ENCODE results near the gene HELT. TPM values are rescaled to one million over a fixed set of nuclear protein-coding genes. Genes with fewer than 3 reads are reported as not detected.

HELT gene
- total RNA-seq, 1 donor from 2014 or later: 0.49 TPM

DNA sequence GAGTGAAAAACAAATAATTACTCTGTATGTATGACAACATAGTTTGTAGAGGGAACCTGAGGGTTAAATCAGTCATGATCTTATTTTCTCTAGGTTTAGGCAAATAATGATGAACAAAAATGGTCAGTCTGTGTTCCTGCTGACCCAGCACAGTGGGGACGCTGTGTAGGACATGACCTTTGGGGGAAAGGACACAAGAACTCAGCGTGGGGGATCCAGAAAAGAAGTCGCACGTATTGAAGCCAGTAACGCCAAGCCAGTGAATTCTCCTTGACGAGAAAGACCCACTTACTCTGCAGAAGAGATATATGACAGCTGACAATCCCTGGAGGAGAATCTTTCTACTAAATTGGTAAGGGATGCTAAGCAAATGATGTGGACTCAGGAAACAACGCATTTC, 36.6 kb downstream of the HELT start:
- no peak for ATAC-seq
- TF ChIP-seq, protein P1, sequence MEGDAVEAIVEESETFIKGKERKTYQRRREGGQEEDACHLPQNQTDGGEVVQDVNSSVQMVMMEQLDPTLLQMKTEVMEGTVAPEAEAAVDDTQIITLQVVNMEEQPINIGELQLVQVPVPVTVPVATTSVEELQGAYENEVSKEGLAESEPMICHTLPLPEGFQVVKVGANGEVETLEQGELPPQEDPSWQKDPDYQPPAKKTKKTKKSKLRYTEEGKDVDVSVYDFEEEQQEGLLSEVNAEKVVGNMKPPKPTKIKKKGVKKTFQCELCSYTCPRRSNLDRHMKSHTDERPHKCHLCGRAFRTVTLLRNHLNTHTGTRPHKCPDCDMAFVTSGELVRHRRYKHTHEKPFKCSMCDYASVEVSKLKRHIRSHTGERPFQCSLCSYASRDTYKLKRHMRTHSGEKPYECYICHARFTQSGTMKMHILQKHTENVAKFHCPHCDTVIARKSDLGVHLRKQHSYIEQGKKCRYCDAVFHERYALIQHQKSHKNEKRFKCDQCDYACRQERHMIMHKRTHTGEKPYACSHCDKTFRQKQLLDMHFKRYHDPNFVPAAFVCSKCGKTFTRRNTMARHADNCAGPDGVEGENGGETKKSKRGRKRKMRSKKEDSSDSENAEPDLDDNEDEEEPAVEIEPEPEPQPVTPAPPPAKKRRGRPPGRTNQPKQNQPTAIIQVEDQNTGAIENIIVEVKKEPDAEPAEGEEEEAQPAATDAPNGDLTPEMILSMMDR (IDR thresholded peaks at IDR 0.05): no peak
- no peaks in the 10 kb centered on the region for H3K27me3 ChIP-seq
- intact Hi-C loops (cut with DNase I): no loop called here
- DNase-seq: no peak
- H3K27ac ChIP-seq: no peak overlapping the region
- H3K4me1 ChIP-seq: no peaks in the 10 kb centered on the region
- no peaks in the 10 kb centered on the region for H3K36me3 ChIP-seq
- no peak overlapping the region for H3K4me3 ChIP-seq
- no peaks in the 10 kb centered on the region for H3K9me3 ChIP-seq

DNA sequence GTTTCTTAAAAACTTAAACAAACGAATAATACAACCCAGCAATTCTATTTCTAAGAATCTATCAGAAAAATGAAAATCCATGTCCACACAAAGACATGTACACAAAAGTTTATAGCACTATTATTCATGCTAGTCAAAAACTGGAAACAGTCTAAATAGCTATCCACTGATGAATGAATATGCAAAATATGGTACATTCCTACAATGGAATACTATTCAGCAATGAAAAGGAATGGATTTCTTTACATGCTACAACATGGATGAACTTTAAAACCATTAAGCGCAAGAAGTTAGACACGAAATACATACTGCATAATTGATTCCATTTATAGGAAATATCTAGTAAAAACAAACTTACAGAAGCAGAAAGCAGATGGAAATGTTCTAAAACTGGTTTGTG, 43.3 kb downstream of the HELT start:
- H3K9me3 ChIP-seq: no peaks in the 10 kb centered on the region
- H3K4me1 ChIP-seq: no peaks in the 10 kb centered on the region
- ATAC-seq: no peak
- no peaks in the 10 kb centered on the region for H3K36me3 ChIP-seq
- TF ChIP-seq, protein P1 (IDR thresholded peaks at IDR 0.05): no peak
- intact Hi-C loops (cut with DNase I): no loop called here
- no peak overlapping the region for H3K4me3 ChIP-seq
- no peak overlapping the region for H3K27ac ChIP-seq
- no peak for DNase-seq
- peaks cover 6% of the 10 kb centered on the region for H3K27me3 ChIP-seq

DNA sequence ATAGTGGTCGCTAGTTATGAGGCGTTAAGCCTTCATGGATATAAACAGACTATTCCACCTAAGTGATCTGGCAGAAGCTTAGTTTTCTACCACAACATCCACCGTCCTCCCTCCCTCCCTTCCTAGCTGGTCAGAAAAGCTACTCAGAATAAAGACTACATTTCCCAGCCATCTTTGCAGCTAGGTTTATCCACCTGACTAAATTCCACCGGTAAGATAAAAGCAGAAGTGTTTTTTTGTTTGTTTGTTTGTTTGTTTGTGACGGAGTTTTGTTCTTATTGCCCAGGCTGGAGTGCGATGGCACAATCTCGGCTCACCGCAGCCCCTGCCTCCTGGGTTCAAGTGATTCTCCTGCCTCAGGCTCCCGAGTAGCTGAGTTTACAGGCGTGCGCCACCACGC, 44.3 kb downstream of the HELT start:
- Histone ChIP-seq H3K4me3 (no peak overlapping the region), H3K36me3 (no peaks in the 10 kb centered on the region), H3K4me1 (no peaks in the 10 kb centered on the region), H3K27ac (no peak overlapping the region), H3K27me3 (peaks cover 6% of the 10 kb centered on the region), H3K9me3 (no peaks in the 10 kb centered on the region)
- no peak for ATAC-seq
- TF ChIP-seq, protein P1 (IDR thresholded peaks at IDR 0.05): no peak
- intact Hi-C loops (cut with DNase I): no loop called here
- DNase-seq: no peak

DNA sequence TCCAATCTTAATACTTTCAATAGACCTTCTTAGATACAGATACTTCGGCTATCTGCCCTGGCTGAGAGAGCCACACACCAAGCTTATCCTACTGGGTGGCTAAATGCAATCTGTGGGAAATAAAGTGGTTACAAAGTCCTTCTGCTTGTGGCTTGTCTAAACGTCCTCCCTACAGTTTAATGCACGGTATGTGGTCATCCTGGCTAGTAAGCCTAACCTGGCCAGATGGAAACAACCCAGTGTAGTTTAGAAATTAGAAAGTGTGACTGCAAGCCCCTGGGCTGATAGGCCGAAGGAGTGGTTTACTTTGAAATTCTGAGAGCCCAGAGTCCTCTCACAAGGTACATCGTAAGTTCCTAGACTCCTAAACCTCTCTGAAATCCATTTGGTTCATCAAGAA, 47.9 kb downstream of the HELT start:
- Histone ChIP-seq H3K4me1 (no peaks in the 10 kb centered on the region), H3K9me3 (no peaks in the 10 kb centered on the region), H3K27ac (no peak overlapping the region), H3K27me3 (peaks cover 6% of the 10 kb centered on the region), H3K4me3 (no peak overlapping the region), H3K36me3 (no peaks in the 10 kb centered on the region)
- intact Hi-C loops (cut with DNase I): no loop called here
- DNase-seq (no peak), ATAC-seq (no peak)
- TF ChIP-seq, protein P1 (IDR thresholded peaks at IDR 0.05): no peak

DNA sequence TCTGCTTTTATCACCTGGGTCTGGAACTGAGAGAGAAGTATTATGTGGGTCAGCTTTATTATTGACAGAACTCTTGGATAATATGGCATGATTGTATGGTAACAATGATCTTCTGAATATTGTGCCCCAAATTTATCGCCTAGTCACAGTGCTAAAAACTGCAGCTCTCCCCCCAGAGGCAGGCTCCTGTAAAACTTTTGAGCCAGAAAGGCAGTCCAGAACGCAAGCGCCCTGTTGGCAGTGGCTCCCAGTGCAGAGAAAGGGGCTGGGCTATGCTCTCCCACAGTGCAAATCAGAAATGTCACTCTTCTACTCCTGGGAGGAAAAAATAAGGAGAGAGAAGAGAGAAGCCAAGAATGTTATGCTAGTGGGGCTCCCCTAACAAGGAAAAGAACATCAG, 50.5 kb downstream of the HELT start:
- ATAC-seq (no peak), DNase-seq (no peak)
- Histone ChIP-seq H3K36me3 (no peaks in the 10 kb centered on the region), H3K4me1 (no peaks in the 10 kb centered on the region), H3K27me3 (peaks cover 6% of the 10 kb centered on the region), H3K27ac (no peak overlapping the region), H3K9me3 (no peaks in the 10 kb centered on the region), H3K4me3 (no peak overlapping the region)
- TF ChIP-seq, protein P1 (IDR thresholded peaks at IDR 0.05): no peak
- intact Hi-C loops (cut with DNase I): no loop called here

Other genes starting within 250 kb of the HELT start
- gene ACSL1, start 192.5 kb upstream of the HELT start, total RNA-seq: 287 TPM
- 40.3 TPM for gene SLC25A4, start 124.8 kb downstream of the HELT start, total RNA-seq
- 38.2 TPM for gene CFAP97, start 185.5 kb downstream of the HELT start, total RNA-seq
- 98.5 TPM for gene SNX25, start 191.1 kb downstream of the HELT start, total RNA-seq